Ishikawa (cell line): ENCODE results near the gene FAM171A1.

Source experiments
- CEBPB ChIP-seq: IDR thresholded peaks from 2 replicates; pipeline ENCODE4 v1.6.1; 2012
- CREB1 ChIP-seq: IDR thresholded peaks from 2 replicates; pipeline ENCODE4 v1.6.1; 2012; ENCODE audit warnings: low read depth
- EP300 ChIP-seq: IDR thresholded peaks from 2 replicates; pipeline ENCODE4 v1.6.1; 2012; ENCODE audit warnings: borderline replicate concordance
- MAX ChIP-seq: IDR thresholded peaks from 2 replicates; pipeline ENCODE4 v1.6.1; 2012
- REST ChIP-seq: IDR thresholded peaks from 2 replicates; pipeline ENCODE4 v1.6.1; 2012; ENCODE audit warnings: low read depth, mild to moderate bottlenecking
- USF1 ChIP-seq: IDR thresholded peaks from 2 replicates; pipeline ENCODE4 v1.6.1; 2012
- ZBTB7A ChIP-seq: IDR thresholded peaks from 2 replicates; pipeline ENCODE4 v1.6.1; 2012; ENCODE audit warnings: low read depth

GRCh38 chr10:15313843-15314242, 57.2 kb downstream of the FAM171A1 start:
- no peak for TF ChIP-seq EP300
- TF ChIP-seq MAX = no peak
- TF ChIP-seq CREB1 = no peak
- no peak for TF ChIP-seq USF1
- no peak for TF ChIP-seq CEBPB
- TF ChIP-seq REST = no peak
- TF ChIP-seq ZBTB7A = no peak
